Measurements from ENCODE around the gene BRPF1.
"Not testable (repeated sequence)": the region's sequence is repeated elsewhere in the genome, so short reads cannot be mapped to it uniquely, and the experiment has no call there.

The BRPF1 gene

GRCh38 chr3:9770276-9770812 is 38.8 kb downstream of the BRPF1 start:
- Histone ChIP-seq H3K4me1 (ENCODE audit: insufficient read depth, low read length, poor library complexity, severe bottlenecking) (peaks cover 10% of the 10 kb centered on the region), H3K9ac (ENCODE audit: low read depth, low read length, poor library complexity, severe bottlenecking) (no peak overlapping the region), H3K27me3 (ENCODE audit: insufficient read depth, low read length, poor library complexity, severe bottlenecking) (no peaks in the 10 kb centered on the region), H3K36me3 (ENCODE audit: insufficient read depth, low read length) (no peaks in the 10 kb centered on the region), H2AFZ (ENCODE audit: low read length) (no peak overlapping the region), H3K9me3 (ENCODE audit: insufficient read depth, low read depth, low read length) (no peaks in the 10 kb centered on the region), H3K9me2 (replicated peaks; ENCODE audit: low read depth, low read length) (no peaks in the 10 kb centered on the region), H3K79me2 (ENCODE audit: insufficient read depth, low read length) (no peaks in the 10 kb centered on the region), H3F3A (ENCODE audit: low read depth) (no peaks in the 10 kb centered on the region), H3K4me3 (ENCODE audit: low read length, poor library complexity, severe bottlenecking) (no peak overlapping the region), H3K4me2 (ENCODE audit: low read depth, low read length, poor library complexity, severe bottlenecking) (no peak overlapping the region), H4K20me1 (ENCODE audit: insufficient read depth, low read length, poor library complexity, severe bottlenecking) (no peaks in the 10 kb centered on the region)
- no peak for TF ChIP-seq CTCF (conservative IDR thresholded peaks at IDR 0.05; ENCODE audit: low read length)
- no peak for TF ChIP-seq EZH2phosphoT487 (IDR thresholded peaks at IDR 0.05; ENCODE audit: borderline replicate concordance)

- H4K20me1 ChIP-seq (ENCODE audit: insufficient read depth, low read length, poor library complexity, severe bottlenecking); H3K4me1 ChIP-seq (ENCODE audit: insufficient read depth, low read length, poor library complexity, severe bottlenecking); H2AFZ ChIP-seq (ENCODE audit: low read length): not testable (repeated sequence)
Observed at GRCh38 chr3:9771007-9771406, 39.5 kb downstream of the BRPF1 start.

DNA sequence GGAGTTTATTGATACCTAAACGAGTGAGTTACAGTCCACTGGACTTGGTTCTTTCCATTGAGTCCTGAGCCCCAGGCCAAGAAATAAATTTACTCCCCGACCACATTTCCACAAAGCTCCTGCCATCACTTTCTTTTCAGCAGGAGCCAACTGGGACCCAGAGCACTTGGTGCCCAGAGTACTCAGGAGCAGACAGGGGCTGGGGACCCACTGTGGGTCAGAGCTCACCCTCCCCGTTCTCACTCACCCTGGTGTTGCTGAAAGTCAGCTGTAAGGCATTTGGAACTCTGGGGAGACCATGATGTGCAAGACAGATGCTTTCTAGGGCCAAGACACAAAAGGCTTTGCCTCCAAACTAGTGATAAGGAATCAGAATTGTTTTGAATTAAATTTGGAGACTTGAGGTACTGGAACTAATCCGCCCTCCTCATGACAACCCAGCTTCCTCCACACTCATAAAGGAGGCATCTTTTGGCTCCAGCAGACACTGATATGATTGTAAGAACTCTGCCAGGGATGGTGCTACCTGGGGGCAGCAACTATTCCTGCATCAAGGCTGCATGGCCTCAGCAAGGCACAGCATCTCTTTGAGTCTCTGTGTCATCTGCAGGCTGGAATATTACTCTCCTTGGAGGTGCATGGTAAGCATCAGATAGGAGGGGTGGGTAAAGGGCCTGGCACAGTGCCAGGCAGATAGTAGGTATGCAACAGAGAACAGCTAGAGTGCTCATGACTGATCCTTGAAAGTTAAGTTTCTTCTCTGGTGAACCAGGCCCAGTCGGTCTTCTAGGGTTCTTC is 45.6 kb downstream of the BRPF1 start:
- Histone ChIP-seq H3F3A (ENCODE audit: low read depth) (peaks cover 13% of the 10 kb centered on the region), H3K27me3 (ENCODE audit: insufficient read depth, low read length, poor library complexity, severe bottlenecking) (no peaks in the 10 kb centered on the region), H3K4me2 (ENCODE audit: low read depth, low read length, poor library complexity, severe bottlenecking) (no peak overlapping the region), H3K9me2 (replicated peaks; ENCODE audit: low read depth, low read length) (no peaks in the 10 kb centered on the region), H3K9me3 (ENCODE audit: insufficient read depth, low read depth, low read length) (no peaks in the 10 kb centered on the region), H4K20me1 (ENCODE audit: insufficient read depth, low read length, poor library complexity, severe bottlenecking) (no peaks in the 10 kb centered on the region), H3K79me2 (ENCODE audit: insufficient read depth, low read length) (peaks cover 2% of the 10 kb centered on the region; the same call in 1 of the 2 replicates), H3K9ac (ENCODE audit: low read depth, low read length, poor library complexity, severe bottlenecking) (no peak overlapping the region), H3K36me3 (ENCODE audit: insufficient read depth, low read length) (no peaks in the 10 kb centered on the region), H3K4me1 (ENCODE audit: insufficient read depth, low read length, poor library complexity, severe bottlenecking) (peaks cover 53% of the 10 kb centered on the region), H3K4me3 (ENCODE audit: low read length, poor library complexity, severe bottlenecking) (no peak overlapping the region), H2AFZ (ENCODE audit: low read length) (no peak overlapping the region)
- TF ChIP-seq CTCF (conservative IDR thresholded peaks at IDR 0.05; ENCODE audit: low read length) (no peak), EZH2phosphoT487 (IDR thresholded peaks at IDR 0.05; ENCODE audit: borderline replicate concordance) (no peak)

More at GRCh38 chr3:9771007-9771406, 39.5 kb downstream of the BRPF1 start:
- not testable (repeated sequence) for H3K36me3 ChIP-seq (ENCODE audit: insufficient read depth, low read length); H3K9me2 ChIP-seq (replicated peaks; ENCODE audit: low read depth, low read length); H3K9me3 ChIP-seq (ENCODE audit: insufficient read depth, low read depth, low read length); H3K4me2 ChIP-seq (ENCODE audit: low read depth, low read length, poor library complexity, severe bottlenecking); H3F3A ChIP-seq (ENCODE audit: low read depth); H3K9ac ChIP-seq (ENCODE audit: low read depth, low read length, poor library complexity, severe bottlenecking); H3K27me3 ChIP-seq (ENCODE audit: insufficient read depth, low read length, poor library complexity, severe bottlenecking); H3K4me3 ChIP-seq (ENCODE audit: low read length, poor library complexity, severe bottlenecking); H3K79me2 ChIP-seq (ENCODE audit: insufficient read depth, low read length)

- Histone ChIP-seq H4K20me1 (ENCODE audit: insufficient read depth, low read length, poor library complexity, severe bottlenecking) (no peaks in the 10 kb centered on the region), H3F3A (ENCODE audit: low read depth) (peaks cover 13% of the 10 kb centered on the region), H3K4me1 (ENCODE audit: insufficient read depth, low read length, poor library complexity, severe bottlenecking) (peaks cover 59% of the 10 kb centered on the region), H3K36me3 (ENCODE audit: insufficient read depth, low read length) (no peaks in the 10 kb centered on the region), H2AFZ (ENCODE audit: low read length) (no peak overlapping the region), H3K4me2 (ENCODE audit: low read depth, low read length, poor library complexity, severe bottlenecking) (peak overlapping the region; percentile 92), H3K4me3 (ENCODE audit: low read length, poor library complexity, severe bottlenecking) (no peak overlapping the region), H3K9ac (ENCODE audit: low read depth, low read length, poor library complexity, severe bottlenecking) (no peak overlapping the region), H3K27me3 (ENCODE audit: insufficient read depth, low read length, poor library complexity, severe bottlenecking) (no peaks in the 10 kb centered on the region), H3K9me2 (replicated peaks; ENCODE audit: low read depth, low read length) (no peaks in the 10 kb centered on the region), H3K9me3 (ENCODE audit: insufficient read depth, low read depth, low read length) (no peaks in the 10 kb centered on the region), H3K79me2 (ENCODE audit: insufficient read depth, low read length) (peaks cover 4% of the 10 kb centered on the region; the same call in 1 of the 2 replicates)
- no peak for TF ChIP-seq EZH2phosphoT487 (IDR thresholded peaks at IDR 0.05; ENCODE audit: borderline replicate concordance)
- TF ChIP-seq CTCF (conservative IDR thresholded peaks at IDR 0.05; ENCODE audit: low read length): no peak
Observed at GRCh38 chr3:9777694-9778021, 46.1 kb downstream of the BRPF1 start.

Data from Loucy (cell line).